GM10248 (cell line): Measurements from ENCODE around the gene OCIAD1.

Source experiments
- CTCF ChIA-PET: fragments of 300-600 bp; sonication (Branson Sonifier 250); formaldehyde crosslinking; extraction: SDS; loops from one replicate; lab custom pipeline; 2021; ENCODE audit warnings: antibody characterized with exemption; lab: Yijun Ruan, JAX
- POLR2A ChIA-PET: fragments of 350-650 bp; sonication (Branson Sonifier 250); formaldehyde crosslinking; extraction: SDS; loops from one replicate; lab custom pipeline; 2020; ENCODE audit warnings: antibody characterized with exemption; lab: Yijun Ruan, JAX
- DNase-seq: peaks from one replicate; pipeline ENCODE4 v3.0.0; 2012; ENCODE audit errors: extremely low spot score
- TF ChIP-seq, protein P1 (sequence below): IDR thresholded peaks from 2 replicates; pipeline ENCODE4 v1.5.1; 2012; ENCODE audit warnings: mild to moderate bottlenecking, low read depth; ENCODE audit errors: extremely low read depth, missing control alignments, control extremely low read depth

Gene OCIAD1

DNA sequence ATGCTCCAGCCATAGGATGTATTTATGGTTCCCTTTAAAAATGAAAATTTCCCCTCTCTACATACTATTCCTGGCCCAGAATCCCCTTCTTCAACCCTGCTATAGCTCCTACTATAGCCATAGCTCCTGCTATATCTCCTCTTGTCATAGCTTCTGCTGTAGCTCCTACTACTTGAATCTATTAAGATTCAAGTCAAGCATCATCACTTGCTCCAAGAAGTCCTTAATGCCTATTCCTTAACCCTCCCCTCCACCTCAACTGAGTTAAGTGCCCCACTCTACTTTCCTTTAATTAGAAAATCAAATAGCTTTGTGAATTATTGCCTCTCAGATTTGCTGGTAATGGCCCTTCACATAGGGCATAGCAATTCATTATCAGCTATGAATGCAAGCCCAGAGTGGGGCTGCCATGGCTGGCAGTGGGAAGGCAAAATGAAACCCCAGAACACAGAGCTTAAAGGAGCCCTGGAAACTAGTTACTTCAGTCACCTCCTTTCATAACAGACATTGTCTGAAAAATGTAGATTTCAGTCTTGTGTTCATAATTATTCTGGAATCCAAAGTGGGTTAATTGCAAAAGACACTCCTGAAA lies 60.2 kb downstream of the OCIAD1 start:
- DNase-seq = no peak
- TF ChIP-seq, protein P1, sequence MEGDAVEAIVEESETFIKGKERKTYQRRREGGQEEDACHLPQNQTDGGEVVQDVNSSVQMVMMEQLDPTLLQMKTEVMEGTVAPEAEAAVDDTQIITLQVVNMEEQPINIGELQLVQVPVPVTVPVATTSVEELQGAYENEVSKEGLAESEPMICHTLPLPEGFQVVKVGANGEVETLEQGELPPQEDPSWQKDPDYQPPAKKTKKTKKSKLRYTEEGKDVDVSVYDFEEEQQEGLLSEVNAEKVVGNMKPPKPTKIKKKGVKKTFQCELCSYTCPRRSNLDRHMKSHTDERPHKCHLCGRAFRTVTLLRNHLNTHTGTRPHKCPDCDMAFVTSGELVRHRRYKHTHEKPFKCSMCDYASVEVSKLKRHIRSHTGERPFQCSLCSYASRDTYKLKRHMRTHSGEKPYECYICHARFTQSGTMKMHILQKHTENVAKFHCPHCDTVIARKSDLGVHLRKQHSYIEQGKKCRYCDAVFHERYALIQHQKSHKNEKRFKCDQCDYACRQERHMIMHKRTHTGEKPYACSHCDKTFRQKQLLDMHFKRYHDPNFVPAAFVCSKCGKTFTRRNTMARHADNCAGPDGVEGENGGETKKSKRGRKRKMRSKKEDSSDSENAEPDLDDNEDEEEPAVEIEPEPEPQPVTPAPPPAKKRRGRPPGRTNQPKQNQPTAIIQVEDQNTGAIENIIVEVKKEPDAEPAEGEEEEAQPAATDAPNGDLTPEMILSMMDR = no peak
- CTCF ChIA-PET = interaction anchor here (0.9 to 1.7 kb wide), 4 partner anchors 10 to 29 kb away, joined by 3 to 6 read pairs (median 4); partner anchors contain the start of gene OCIAD2
- POLR2A ChIA-PET = no interaction called here

GRCh38 chr4:48896845-48897244 lies 66.0 kb downstream of the OCIAD1 start:
- TF ChIP-seq, protein P1 = no peak
- ChIA-PET CTCF (interaction anchor here (1.1 to 1.8 kb wide), 2 partner anchors 10 to 318 kb away, joined by 5 to 7 read pairs; partner anchors contain the start of gene OCIAD2), POLR2A (no interaction called here)
- DNase-seq = no peak

GRCh38 chr4:48898733-48899431 lies 68.0 kb downstream of the OCIAD1 start:
- no peak for DNase-seq
- ChIA-PET POLR2A (no interaction called here), CTCF (interaction anchor here (0.8 to 1.6 kb wide), 3 partner anchors 20 to 348 kb away, joined by 3 to 5 read pairs (median 3); no protein-coding TSS in a partner anchor)
- TF ChIP-seq, protein P1 = no peak

GRCh38 chr4:48899432-48899749 lies 68.5 kb downstream of the OCIAD1 start:
- DNase-seq = no peak
- CTCF ChIA-PET = no interaction called here
- POLR2A ChIA-PET = no interaction called here
- TF ChIP-seq, protein P1 = no peak

DNA sequence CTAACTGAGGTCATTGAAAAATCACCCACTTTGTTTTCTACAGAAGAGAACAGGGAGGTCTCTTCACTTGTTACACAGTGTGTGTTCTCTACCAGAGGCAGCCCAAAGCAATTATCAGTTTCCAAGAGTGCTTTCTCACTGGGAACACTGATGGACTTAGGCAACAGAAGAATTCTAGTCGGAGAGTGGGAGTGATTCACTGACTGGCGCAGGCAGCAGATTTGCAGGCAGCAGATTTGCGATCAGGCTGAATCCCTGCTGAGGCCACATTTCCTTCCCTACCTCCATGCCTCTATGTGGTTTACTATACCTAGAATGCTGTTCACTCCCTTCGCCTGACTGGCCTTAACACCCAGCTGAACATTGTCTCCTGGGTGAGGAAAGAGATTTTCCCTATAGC lies 69.1 kb downstream of the OCIAD1 start:
- ChIA-PET POLR2A (no interaction called here), CTCF (interaction anchor here (1.1 kb wide), 1 partner anchor 12 kb away, joined by 3 read pairs; no protein-coding TSS in a partner anchor)
- TF ChIP-seq, protein P1 = no peak
- DNase-seq = no peak

GRCh38 chr4:48901196-48901595 lies 70.3 kb downstream of the OCIAD1 start:
- no peak for DNase-seq
- TF ChIP-seq, protein P1 = no peak
- CTCF ChIA-PET = interaction anchor here (1.1 kb wide), 2 partner anchors 10 kb away, joined by 3 to 4 read pairs; no protein-coding TSS in a partner anchor
- POLR2A ChIA-PET = interaction anchor here (0.6 kb wide), 1 partner anchor 138 kb away, joined by 4 read pairs; no protein-coding TSS in a partner anchor
